H1 (cell line): ENCODE results near the gene P2RY14. TPM values are rescaled to one million over a fixed set of nuclear protein-coding genes. Genes with fewer than 3 reads are reported as not detected.

Experiments
- CTCF ChIA-PET: fragments of 300-600 bp; sonication (Branson Sonifier 250); formaldehyde crosslinking; loops from one replicate; lab custom pipeline; 2021; ENCODE audit not compliant: partially characterized antibody; lab: Charles Lee
- POLR2A ChIA-PET: fragments of 300-600 bp; sonication (Branson Sonifier 250); formaldehyde crosslinking; loops from one replicate; lab custom pipeline; 2021; ENCODE audit warnings: inconsistent platforms; ENCODE audit not compliant: partially characterized antibody; lab: Charles Lee
- DNase-seq, 2 experiments: peaks; one replicate each; pipeline versions ENCODE4 v3.0.0 to v3.0.0-alpha.2; 2010 to 2022; ENCODE audit warnings: low spot score in 2 of 2, low read depth in 1 of 2, mixed read lengths in 1 of 2
- FAIRE-seq: peaks from 2 replicates; lab custom pipeline; 2011; peaks lifted over from hg19 to GRCh38; lab: Jason Lieb, UNC
- H2AFZ ChIP-seq: 2 replicates; pipeline ENCODE4 v1.8.1; 2012; ENCODE audit warnings: low read length, inconsistent platforms
- H2AK5ac ChIP-seq: 2 replicates; pipeline ENCODE4 v1.6.1; 2013; ENCODE audit warnings: low read depth, low read length
- H2BK120ac ChIP-seq: replicated peaks from 2 replicates; pipeline ENCODE3; 2013; ENCODE audit warnings: low read depth, low read length, inconsistent platforms
- H2BK12ac ChIP-seq: 2 replicates; pipeline ENCODE4 v1.6.1; 2013; ENCODE audit warnings: low read depth, low read length
- H2BK15ac ChIP-seq: 2 replicates; pipeline ENCODE4 v1.6.1; 2013; ENCODE audit warnings: low read length
- H2BK20ac ChIP-seq: 2 replicates; pipeline ENCODE4 v1.6.1; 2013; ENCODE audit warnings: low read length
- H2BK5ac ChIP-seq: 2 replicates; pipeline ENCODE4 v1.6.1; 2013; ENCODE audit warnings: low read depth, low read length
- H3K14ac ChIP-seq: 2 replicates; pipeline ENCODE4 v1.6.1; 2013; ENCODE audit warnings: inconsistent platforms; ENCODE audit not compliant: insufficient read length
- H3K18ac ChIP-seq: 2 replicates; pipeline ENCODE4 v1.6.1; 2013; ENCODE audit warnings: low read length; ENCODE audit errors: extremely low read depth
- H3K23ac ChIP-seq: 2 replicates; pipeline ENCODE4 v1.6.1; 2013; ENCODE audit warnings: inconsistent platforms; ENCODE audit not compliant: insufficient read length
- H3K23me2 ChIP-seq: 2 replicates; pipeline ENCODE4 v1.6.1; 2013; ENCODE audit warnings: low read depth, low read length
- H3K27ac ChIP-seq: 2 replicates; pipeline ENCODE4 v1.6.1; 2011; ENCODE audit warnings: low read depth, low read length, inconsistent platforms
- H3K27me3 ChIP-seq, 4 experiments: replicated peaks in 1 of 4; 1 replicate in 1 of 4; 2 replicates in 3 of 4; pipeline versions ENCODE4 v1.6.1 to v1.8.1; 2011 to 2013; ENCODE audit warnings: low read length in 3 of 4, mild to moderate bottlenecking in 3 of 4, inconsistent platforms in 2 of 4, mixed read lengths in 2 of 4, moderate library complexity in 1 of 4; ENCODE audit not compliant: control insufficient read depth in 3 of 4, insufficient read depth in 3 of 4; ENCODE audit errors: extremely low read depth in 1 of 4
- H3K36me3 ChIP-seq, 4 experiments: 2 replicates each; pipeline versions ENCODE4 v1.6.1 to v1.8.1; 2011 to 2013; ENCODE audit warnings: mild to moderate bottlenecking in 4 of 4, low read length in 3 of 4, moderate library complexity in 2 of 4, control low read depth in 1 of 4, inconsistent platforms in 1 of 4; ENCODE audit not compliant: insufficient read depth in 4 of 4, control insufficient read depth in 2 of 4
- H3K4ac ChIP-seq: replicated peaks from 2 replicates; pipeline ENCODE3; 2013; ENCODE audit warnings: low read length, low read depth, mixed read lengths, inconsistent platforms; ENCODE audit not compliant: insufficient read length
- H3K4me1 ChIP-seq, 4 experiments: replicated peaks in 1 of 4; 1 replicate in 1 of 4; 2 replicates in 3 of 4; pipeline versions ENCODE4 v1.6.1 to v1.8.1; 2011 to 2013; ENCODE audit warnings: low read length in 3 of 4, inconsistent platforms in 2 of 4, mixed read lengths in 1 of 4; ENCODE audit not compliant: insufficient read depth in 4 of 4, control insufficient read depth in 3 of 4
- H3K4me2 ChIP-seq, 2 experiments: 2 replicates each; pipeline versions ENCODE4 v1.6.1 to v1.8.1; 2011 to 2013; ENCODE audit warnings: low read depth in 2 of 2, low read length in 2 of 2, control low read depth in 1 of 2, inconsistent platforms in 1 of 2, mild to moderate bottlenecking in 1 of 2; ENCODE audit not compliant: insufficient read depth in 1 of 2
- H3K4me3 ChIP-seq, 4 experiments: fragments of 200-600, 300-600 bp in 1 of 4; sonication (generic), shearing (Covaris generic), sonication (Bioruptor Twin) in 1 of 4; 2 replicates each; pipeline versions ENCODE4 v1.5.1 to v1.8.1; 2011 to 2016; ENCODE audit warnings: low read length in 4 of 4, low read depth in 3 of 4, control low read depth in 2 of 4, inconsistent platforms in 2 of 4, mild to moderate bottlenecking in 2 of 4, mixed read lengths in 1 of 4, moderate library complexity in 1 of 4; ENCODE audit not compliant: insufficient read depth in 2 of 4; ENCODE audit errors: extremely low read depth in 1 of 4
- H3K56ac ChIP-seq: replicated peaks from 2 replicates; pipeline ENCODE3; 2013; ENCODE audit warnings: low read depth, mild to moderate bottlenecking, mixed read lengths, low read length, inconsistent platforms; ENCODE audit not compliant: insufficient read length
- H3K79me1 ChIP-seq: 2 replicates; pipeline ENCODE4 v1.6.1; 2013; ENCODE audit warnings: low read depth, low read length, control low read depth
- H3K79me2 ChIP-seq, 2 experiments: 2 replicates each; pipeline versions ENCODE4 v1.6.1 to v1.8.1; 2012 to 2013; ENCODE audit warnings: low read length in 2 of 2, mild to moderate bottlenecking in 2 of 2, inconsistent platforms in 1 of 2; ENCODE audit not compliant: insufficient read depth in 2 of 2, control insufficient read depth in 1 of 2
- H3K9ac ChIP-seq, 4 experiments: replicated peaks in 1 of 4; 1 replicate in 1 of 4; 2 replicates in 3 of 4; pipeline versions ENCODE4 v1.6.1 to v1.8.1; 2011 to 2013; ENCODE audit warnings: low read depth in 3 of 4, low read length in 3 of 4, control low read depth in 2 of 4, mild to moderate bottlenecking in 2 of 4, moderate library complexity in 2 of 4, inconsistent platforms in 1 of 4; ENCODE audit errors: extremely low read depth in 1 of 4
- H3K9me3 ChIP-seq, 2 experiments: 2 replicates each; pipeline versions ENCODE4 v1.6.1 to v1.8.1; 2012 to 2013; ENCODE audit warnings: mild to moderate bottlenecking in 2 of 2, moderate library complexity in 2 of 2, control low read depth in 1 of 2, inconsistent platforms in 1 of 2, low read depth in 1 of 2, low read length in 1 of 2, mixed read lengths in 1 of 2; ENCODE audit not compliant: insufficient read depth in 2 of 2
- H4K20me1 ChIP-seq, 2 experiments: replicated peaks in 1 of 2; 2 replicates each; pipeline versions ENCODE3 to v1.8.1; 2011 to 2013; ENCODE audit warnings: inconsistent platforms in 2 of 2, low read length in 2 of 2, mild to moderate bottlenecking in 1 of 2; ENCODE audit not compliant: insufficient read depth in 2 of 2, control insufficient read depth in 1 of 2
- H4K5ac ChIP-seq: 2 replicates; pipeline ENCODE4 v1.6.1; 2013; ENCODE audit warnings: low read length, low read depth, mixed read lengths, inconsistent platforms; ENCODE audit not compliant: insufficient read length
- H4K8ac ChIP-seq: 2 replicates; pipeline ENCODE4 v1.8.0; 2013; ENCODE audit warnings: mild to moderate bottlenecking, moderate library complexity, low read length, inconsistent platforms; ENCODE audit not compliant: insufficient read depth; ENCODE audit errors: extremely low read depth
- H4K91ac ChIP-seq: replicated peaks from 2 replicates; pipeline ENCODE3; 2013; ENCODE audit warnings: low read length, mixed read lengths, inconsistent platforms; ENCODE audit not compliant: insufficient read length
- CTCF ChIP-seq, 3 experiments: IDR thresholded peaks; 1 replicate in 2 of 3; 2 replicates in 1 of 3; pipeline versions ENCODE4 v1.5.1 to v1.6.1; 2011; ENCODE audit warnings: low read length in 3 of 3, mild to moderate bottlenecking in 3 of 3, inconsistent platforms in 2 of 3, low read depth in 1 of 3, moderate library complexity in 1 of 3; ENCODE audit not compliant: insufficient read depth in 1 of 3; ENCODE audit errors: control extremely low read depth in 1 of 3
- HDAC6 ChIP-seq: IDR thresholded peaks from one replicate; pipeline ENCODE4 v1.7.1; 2012; ENCODE audit warnings: low read depth, mild to moderate bottlenecking, inconsistent platforms, low read length, moderate library complexity
- RBBP5 ChIP-seq: IDR thresholded peaks from 2 replicates; pipeline ENCODE4 v1.7.1; 2012; ENCODE audit warnings: low read depth, mild to moderate bottlenecking, inconsistent platforms, low read length, moderate library complexity, borderline replicate concordance
- SP1 ChIP-seq: IDR thresholded peaks from 2 replicates; pipeline ENCODE4 v1.6.1; 2011; ENCODE audit warnings: low read depth, low read length
- TBP ChIP-seq: IDR thresholded peaks from 2 replicates; pipeline ENCODE4 v1.6.1; 2011; ENCODE audit warnings: low read depth, low read length, improper control_type of control experiment
- TCF12 ChIP-seq: IDR thresholded peaks from 2 replicates; pipeline ENCODE4 v1.6.1; 2011; ENCODE audit warnings: low read depth, mild to moderate bottlenecking, low read length
- ZNF274 ChIP-seq: IDR thresholded peaks from 2 replicates; pipeline ENCODE4 v1.7.0; 2012; ENCODE audit warnings: low read length, borderline replicate concordance; ENCODE audit errors: extremely low read depth
- WGBS, 2 experiments: shearing (Covaris generic) in 1 of 2; methylation state at CpG; one replicate each; pipeline versions ENCODE4 v1.1.6 to v1.1.7; 2013 to 2015; ENCODE audit warnings: low lambda C conversion rate in 2 of 2, mixed read lengths in 2 of 2, inconsistent platforms in 1 of 2, low coverage in 1 of 2, missing lambda C conversion rate in 1 of 2; ENCODE audit not compliant: insufficient replicate concordance in 2 of 2, insufficient coverage in 1 of 2, insufficient read length in 1 of 2; ENCODE audit errors: extremely low coverage in 1 of 2, missing lambda C conversion rate in 1 of 2; 5-methylcytosine and 5-hydroxymethylcytosine counted together
- polyA plus RNA-seq, 7 experiments: library from polyadenylated mRNA; depleted of rRNA in 3 of 7; stranded (reverse) in 5 of 7; unstranded in 2 of 7; fragments of >200 nt in 5 of 7; fragments of 200-250 nt in 2 of 7; gene quantifications; 1 replicate in 5 of 7; 2 replicates in 1 of 7; 4 replicates in 1 of 7; pipeline versions ENCODE4 v1.2.1 to v1.2.3, GENCODE V29; 2011 to 2013; ENCODE audit warnings: missing spikeins in 2 of 7, mixed read lengths in 2 of 7
- total RNA-seq: library from RNA; stranded (reverse); fragmentation: NEBNext Ultra II Directional; extraction: Animal tissue kit (Norgen Biotek cat#: 25700); gene quantifications from 2 replicates; pipeline ENCODE4 v1.2.1, GENCODE V29; 2021
- TF ChIP-seq, protein P1 (sequence below): IDR thresholded peaks from 2 replicates; pipeline ENCODE4 v1.6.1; 2011; ENCODE audit warnings: low read depth, mild to moderate bottlenecking, low read length; ENCODE audit not compliant: insufficient read depth

P2RY14 gene
- total and polyA plus RNA-seq, 2 of the 8 experiments (the other 6 are each of a cell fraction or from before 2014, with no cell fraction given): not detected

GRCh38 chr3:151218136-151218535 is 60.2 kb downstream of the P2RY14 start:
- H3K4me1 ChIP-seq: peaks cover 0 to 7% (median 5%) of the 10 kb centered on the region in 4 experiments; a peak in 4 of 7 replicates
- no peak overlapping the region for H2AFZ ChIP-seq
- H3K14ac ChIP-seq: no peak overlapping the region
- H3K23ac ChIP-seq: no peak overlapping the region
- H3K9me3 ChIP-seq: no peaks in the 10 kb centered on the region; a peak in 1 of 4 replicates
- no peaks in the 10 kb centered on the region for H3K79me1 ChIP-seq
- H3K27ac ChIP-seq: no peak overlapping the region
- no peaks in the 10 kb centered on the region for H3K79me2 ChIP-seq
- no peak overlapping the region for H4K8ac ChIP-seq
- CTCF ChIA-PET: interaction anchor here (0.6 to 3.0 kb wide), 6 partner anchors 10 to 67 kb away, joined by 3 to 32 read pairs (median 5); no protein-coding TSS in a partner anchor
- no peaks in the 10 kb centered on the region for H3K27me3 ChIP-seq
- no peaks in the 10 kb centered on the region for H3K23me2 ChIP-seq
- no peak overlapping the region for H2BK12ac ChIP-seq
- no peak for DNase-seq
- no peak for FAIRE-seq
- no peak overlapping the region for H3K56ac ChIP-seq
- 77% methylated on average over 1 of the region's 1 CpG; no CpG with 5 or more reads in 1 of the 2 experiments for WGBS, 2 experiments
- no peak overlapping the region for H3K9ac ChIP-seq
- no peak overlapping the region for H2BK5ac ChIP-seq
- TF ChIP-seq TCF12 (no peak), TBP (no peak), SP1 (no peak), CTCF (IDR thresholded peaks at IDR 0.05; ENCODE audit: control extremely low read depth in 1 of 3, insufficient read depth in 1 of 3, low read depth in 1 of 3, low read length in 3 of 3) (no peak), ZNF274 (no peak), RBBP5 (no peak), HDAC6 (no peak)
- TF ChIP-seq, protein P1, sequence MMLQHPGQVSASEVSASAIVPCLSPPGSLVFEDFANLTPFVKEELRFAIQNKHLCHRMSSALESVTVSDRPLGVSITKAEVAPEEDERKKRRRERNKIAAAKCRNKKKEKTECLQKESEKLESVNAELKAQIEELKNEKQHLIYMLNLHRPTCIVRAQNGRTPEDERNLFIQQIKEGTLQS: no peak
- TF ChIP-seq, all 59 proteins: peak for 0
- Histone ChIP-seq H3K4me2 (no peak overlapping the region), H2BK15ac (no peak overlapping the region), H3K4ac (no peak overlapping the region), H3K4me3 (no peak overlapping the region), H2BK120ac (no peak overlapping the region), H2BK20ac (no peak overlapping the region), H2AK5ac (no peak overlapping the region), H4K91ac (no peak overlapping the region), H3K18ac (no peak overlapping the region), H4K20me1 (no peaks in the 10 kb centered on the region), H4K5ac (no peak overlapping the region), H3K36me3 (peaks cover 0 to 5% (median 0%) of the 10 kb centered on the region in 4 experiments; a peak in 1 of 8 replicates)
- POLR2A ChIA-PET: no interaction called here
